Measurements from ENCODE around the gene SCAF8.
"Not testable (repeated sequence)": the region's sequence is repeated elsewhere in the genome, so short reads cannot be mapped to it uniquely, and the experiment has no call there.

SCAF8 gene

GRCh38 chr6:154733183-154733625, at the start of gene SCAF8:
TSS of gene SCAF8 (plus strand) at chr6:154733416. CDS start at chr6:154733901, 485 bp downstream.
- peak; percentile 71 to 83 (median 75) for DNase-seq (ENCODE audit: low read depth in 3 of 3)

- no peak for DNase-seq (ENCODE audit: low read depth in 3 of 3)
These were observed 49.3 kb upstream of the SCAF8 start for GRCh38 chr6:154683756-154684523.

GRCh38 chr6:154686162-154686561, 47.1 kb upstream of the SCAF8 start:
- no peak for DNase-seq (ENCODE audit: low read depth in 3 of 3)

GRCh38 chr6:154689493-154690255, 43.5 kb upstream of the SCAF8 start:
- DNase-seq (ENCODE audit: low read depth in 3 of 3) = no peak

- no peak for DNase-seq (ENCODE audit: low read depth in 3 of 3)
These were observed 42.4 kb upstream of the SCAF8 start for GRCh38 chr6:154690857-154691256.

GRCh38 chr6:154696661-154697060, 36.6 kb upstream of the SCAF8 start:
- DNase-seq (ENCODE audit: low read depth in 3 of 3) = no peak

- DNase-seq (ENCODE audit: low read depth in 3 of 3) = no peak
These were observed 30.1 kb upstream of the SCAF8 start for GRCh38 chr6:154703124-154703523.

GRCh38 chr6:154705471-154706113, 27.6 kb upstream of the SCAF8 start:
- no peak for DNase-seq (ENCODE audit: low read depth in 3 of 3)

GRCh38 chr6:154706389-154706788, 26.8 kb upstream of the SCAF8 start:
- no peak for DNase-seq (ENCODE audit: low read depth in 3 of 3)

GRCh38 chr6:154709621-154710020, 23.6 kb upstream of the SCAF8 start:
- DNase-seq (ENCODE audit: low read depth in 3 of 3) = no peak

- no peak for DNase-seq (ENCODE audit: low read depth in 3 of 3)
These were observed 22.5 kb upstream of the SCAF8 start for GRCh38 chr6:154710689-154711088.

- no peak for DNase-seq (ENCODE audit: low read depth in 3 of 3)
These were observed 17.8 kb upstream of the SCAF8 start for GRCh38 chr6:154715446-154715845.

- not testable (repeated sequence) for DNase-seq (ENCODE audit: low read depth in 3 of 3)
These were observed 16.9 kb upstream of the SCAF8 start for GRCh38 chr6:154716350-154716749.

- DNase-seq (ENCODE audit: low read depth in 3 of 3) = no peak
These were observed 13.8 kb upstream of the SCAF8 start for GRCh38 chr6:154719433-154719832.

GRCh38 chr6:154719854-154720253, 13.4 kb upstream of the SCAF8 start:
- DNase-seq (ENCODE audit: low read depth in 3 of 3) = no peak

GRCh38 chr6:154721460-154721859, 11.8 kb upstream of the SCAF8 start:
- no peak for DNase-seq (ENCODE audit: low read depth in 3 of 3)

- no peak for DNase-seq (ENCODE audit: low read depth in 3 of 3)
These were observed 6.3 kb upstream of the SCAF8 start for GRCh38 chr6:154726887-154727286.

GRCh38 chr6:154731296-154732218, 1.7 kb upstream of the SCAF8 start:
- DNase-seq (ENCODE audit: low read depth in 3 of 3) = no peak

- no peak for DNase-seq (ENCODE audit: low read depth in 3 of 3)
These were observed 556 bp upstream of the SCAF8 start for GRCh38 chr6:154732538-154733182.

- peak; percentile 79 to 80 (median 80) for DNase-seq (ENCODE audit: low read depth in 3 of 3)
These were observed 588 bp downstream of the SCAF8 start for GRCh38 chr6:154733626-154734382.

All from stimulated activated CD4-positive, alpha-beta T cell treated with anti-CD3 and anti-CD28 coated beads, TNF-alpha, amount 100 ng/mL, for 4 hours (primary cell).